Stimulated activated CD8-positive, alpha-beta memory T cell treated with anti-CD3 and anti-CD28 coated beads, Interleukin-12 subunit alpha, Interleukin-12 subunit beta, amount 100 ng/mL, for 1 hour (primary cell): ENCODE data around the gene PLD1.

Experiments used
- DNase-seq: peaks from one replicate; pipeline ENCODE4 v3.0.0-alpha.2; 2020; ENCODE audit warnings: low read depth

The PLD1 gene

DNA sequence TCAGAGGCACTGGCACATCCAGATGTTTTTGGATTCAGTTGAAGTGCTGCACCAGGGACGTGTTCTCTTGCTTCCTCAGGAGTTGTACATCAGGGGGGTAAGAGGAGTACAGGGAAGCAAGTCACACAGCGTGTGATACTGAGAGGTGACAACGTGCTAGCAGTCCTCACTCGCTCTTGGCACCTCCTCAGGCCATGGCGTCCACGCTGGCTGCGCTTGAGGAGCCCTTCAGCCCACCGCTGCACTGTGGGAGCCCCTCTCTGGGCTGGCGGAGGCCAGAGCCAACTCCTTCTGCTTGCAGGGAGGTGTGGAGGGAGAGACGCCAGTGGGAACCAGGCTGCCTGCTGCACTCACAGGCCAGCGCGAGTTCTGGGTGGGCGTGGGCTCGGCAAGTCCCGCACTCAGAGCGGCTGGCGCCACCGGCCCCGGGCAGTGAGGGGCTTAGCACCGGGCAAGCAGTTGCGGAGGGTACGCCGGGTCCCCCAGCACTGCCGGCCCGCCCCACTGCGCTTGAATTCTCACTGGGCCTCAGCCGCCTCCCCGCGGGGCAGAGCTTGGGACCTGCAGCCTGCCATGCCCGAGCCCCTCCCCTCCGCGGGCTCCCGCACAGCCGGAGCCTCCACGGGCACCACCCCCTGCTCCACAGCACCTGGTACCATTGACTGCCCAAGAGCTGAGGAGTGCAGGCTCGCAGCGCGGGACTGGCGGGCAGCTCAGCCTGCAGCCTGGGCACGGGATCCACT lies 64.5 kb downstream of the PLD1 start:
- no peak for DNase-seq

DNA sequence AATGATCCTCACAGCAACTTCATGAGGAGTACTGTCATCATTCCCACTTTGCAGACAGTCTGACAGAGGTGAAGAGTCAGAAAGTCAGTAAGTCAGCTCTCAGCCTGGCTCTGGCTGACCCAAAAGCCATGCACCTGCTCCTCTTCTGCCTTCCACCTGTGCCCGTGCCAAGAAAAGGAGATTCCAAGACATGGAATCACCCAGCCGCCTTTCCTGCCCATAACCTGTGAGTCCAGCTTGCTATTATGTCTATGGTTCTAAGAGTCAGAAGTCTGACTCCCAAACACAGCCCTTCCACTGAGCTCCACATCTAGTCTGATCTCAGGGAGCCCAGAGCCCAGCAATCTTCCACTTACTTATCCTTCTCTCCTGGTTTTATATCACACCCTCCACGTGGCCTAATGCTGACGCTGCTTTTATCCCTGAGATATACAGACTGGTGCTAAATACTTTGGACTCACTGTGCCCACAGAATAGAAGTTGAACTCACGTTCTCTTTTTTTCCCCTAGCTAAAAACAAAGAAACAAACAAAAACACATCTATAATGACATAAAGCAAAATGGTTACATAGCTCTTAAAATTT lies 66.0 kb downstream of the PLD1 start:
- no peak for DNase-seq

DNA sequence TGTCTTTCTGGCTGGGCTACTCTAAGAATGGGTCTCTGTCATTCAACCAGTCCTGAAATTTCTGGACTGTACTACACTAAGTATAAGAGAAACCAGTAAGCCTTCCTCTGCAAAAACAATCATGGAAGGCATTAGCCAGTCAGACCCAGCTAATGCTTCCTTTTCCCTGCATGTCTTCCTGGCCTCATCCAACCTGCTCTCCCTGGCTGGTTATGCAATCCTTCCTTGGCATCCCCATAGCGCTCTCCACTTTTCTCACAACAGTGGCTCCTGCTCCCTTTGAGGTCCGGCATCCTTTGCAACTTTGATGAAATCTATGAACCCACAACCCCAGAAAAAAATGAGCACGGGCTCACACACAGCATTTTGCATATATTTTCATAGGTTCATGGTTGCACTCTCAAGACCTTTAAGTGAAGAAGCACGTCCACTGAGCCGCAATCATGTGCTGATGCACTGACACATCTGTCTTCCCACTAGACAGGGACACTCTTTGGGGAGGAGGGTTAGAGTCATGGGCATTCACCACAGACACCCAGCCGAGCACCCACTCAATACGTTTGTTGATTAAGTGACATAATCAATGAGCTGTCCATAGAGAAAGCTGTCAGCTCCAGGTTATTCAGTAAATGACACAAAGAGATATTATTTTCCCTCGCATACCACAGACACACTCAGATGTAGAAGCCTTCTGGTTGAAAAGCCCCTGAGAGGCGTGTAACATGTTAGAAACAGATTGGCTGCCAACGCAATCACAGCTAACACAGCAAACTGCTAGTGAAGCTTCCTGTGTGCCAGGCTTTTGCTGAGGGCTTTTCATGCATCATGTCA lies 66.7 kb downstream of the PLD1 start:
- no peak for DNase-seq

DNA sequence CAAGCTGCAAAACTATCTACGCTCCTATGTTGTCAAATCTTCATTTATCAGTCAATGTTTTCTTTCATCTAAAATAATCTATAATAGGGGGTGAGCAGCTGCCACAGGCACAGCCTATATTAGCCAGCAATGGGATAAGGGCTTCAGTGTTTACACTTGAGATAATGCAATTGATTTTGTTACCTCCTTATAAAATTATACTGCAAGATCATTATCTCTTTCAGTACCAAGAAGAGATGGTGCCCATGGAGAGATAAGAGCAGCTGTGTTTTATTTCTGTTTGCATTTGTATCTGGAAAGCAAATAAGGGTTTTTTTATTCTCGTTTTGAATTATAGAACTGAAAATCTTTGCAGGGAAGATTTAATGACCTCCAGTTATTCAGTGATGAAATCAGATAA lies 68.9 kb downstream of the PLD1 start:
- DNase-seq: no peak

DNA sequence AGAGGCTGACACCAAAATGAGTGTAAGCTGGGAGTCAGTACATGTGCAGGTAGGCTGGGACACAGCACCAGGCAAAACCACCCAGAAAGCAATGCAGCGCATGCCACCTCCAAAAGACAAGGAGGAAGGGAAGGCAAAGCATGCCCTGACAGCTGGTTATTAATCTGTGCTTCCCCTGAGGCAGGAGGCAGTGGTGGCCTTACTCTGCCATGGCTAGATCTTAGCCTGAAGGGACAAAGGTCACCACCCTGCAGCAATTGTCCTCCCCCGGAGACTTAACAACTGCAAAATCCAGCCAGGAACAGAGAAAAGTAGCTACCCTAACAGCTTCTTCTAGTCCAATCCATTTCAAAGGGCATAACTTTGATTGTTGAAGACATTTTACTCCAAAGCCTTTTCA lies 73.7 kb downstream of the PLD1 start:
- DNase-seq: no peak

DNA sequence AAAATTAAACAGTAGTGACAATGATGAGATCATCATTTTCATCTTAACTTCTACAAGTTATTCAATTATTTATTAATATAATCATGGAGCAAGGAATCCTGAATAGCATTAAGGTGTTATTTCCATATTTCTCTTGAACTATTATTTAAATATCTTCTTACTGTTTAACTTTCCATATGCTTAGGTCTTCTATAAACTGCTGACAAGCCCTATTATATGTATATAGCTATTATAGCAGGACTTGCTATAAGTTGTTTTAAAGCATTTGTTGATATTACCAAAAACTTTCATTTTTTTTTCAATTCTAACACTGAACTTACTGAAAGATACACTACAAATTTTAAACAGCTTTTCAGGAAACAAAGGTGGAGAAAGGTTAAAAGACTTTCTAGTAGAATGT lies 76.7 kb downstream of the PLD1 start:
- DNase-seq: no peak

DNA sequence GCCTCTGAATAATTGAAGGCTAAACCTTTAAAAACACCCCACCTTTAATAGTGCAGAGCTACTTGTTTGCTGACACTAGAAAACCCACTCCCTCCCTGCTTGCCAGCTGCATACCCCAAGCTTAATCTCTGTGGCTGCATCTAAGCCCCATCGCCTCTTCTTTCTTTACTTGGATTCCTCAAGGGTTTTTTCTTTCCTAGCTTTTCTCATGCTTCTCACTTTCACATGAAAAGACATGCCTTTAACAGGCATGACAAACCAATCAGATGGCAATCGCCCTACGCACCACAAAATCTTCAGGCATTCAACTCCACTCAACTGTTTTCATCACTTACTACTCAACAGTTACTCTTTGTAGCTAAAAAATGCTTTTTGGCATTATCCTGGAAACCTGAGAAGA lies 77.5 kb downstream of the PLD1 start:
- DNase-seq: no peak

DNA sequence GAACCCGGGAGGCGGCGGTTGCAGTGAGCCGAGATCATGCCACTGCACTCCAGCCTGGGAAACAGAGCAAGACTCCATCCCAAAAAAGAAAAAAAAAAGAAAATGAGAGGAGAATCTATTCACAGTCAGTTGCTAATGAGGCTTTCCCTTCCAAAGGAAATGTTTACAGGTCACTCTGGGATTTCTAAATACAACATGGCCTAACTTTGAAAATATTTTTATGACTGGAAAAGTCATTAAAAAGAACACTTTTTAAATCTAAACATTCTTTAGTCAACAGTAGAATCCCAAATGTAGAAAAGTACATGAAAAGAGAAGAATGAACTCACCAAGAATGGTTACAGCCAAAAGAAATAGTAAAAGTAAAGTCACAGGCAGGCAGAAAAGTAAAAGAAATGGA lies 78.6 kb downstream of the PLD1 start:
- DNase-seq: no peak

DNA sequence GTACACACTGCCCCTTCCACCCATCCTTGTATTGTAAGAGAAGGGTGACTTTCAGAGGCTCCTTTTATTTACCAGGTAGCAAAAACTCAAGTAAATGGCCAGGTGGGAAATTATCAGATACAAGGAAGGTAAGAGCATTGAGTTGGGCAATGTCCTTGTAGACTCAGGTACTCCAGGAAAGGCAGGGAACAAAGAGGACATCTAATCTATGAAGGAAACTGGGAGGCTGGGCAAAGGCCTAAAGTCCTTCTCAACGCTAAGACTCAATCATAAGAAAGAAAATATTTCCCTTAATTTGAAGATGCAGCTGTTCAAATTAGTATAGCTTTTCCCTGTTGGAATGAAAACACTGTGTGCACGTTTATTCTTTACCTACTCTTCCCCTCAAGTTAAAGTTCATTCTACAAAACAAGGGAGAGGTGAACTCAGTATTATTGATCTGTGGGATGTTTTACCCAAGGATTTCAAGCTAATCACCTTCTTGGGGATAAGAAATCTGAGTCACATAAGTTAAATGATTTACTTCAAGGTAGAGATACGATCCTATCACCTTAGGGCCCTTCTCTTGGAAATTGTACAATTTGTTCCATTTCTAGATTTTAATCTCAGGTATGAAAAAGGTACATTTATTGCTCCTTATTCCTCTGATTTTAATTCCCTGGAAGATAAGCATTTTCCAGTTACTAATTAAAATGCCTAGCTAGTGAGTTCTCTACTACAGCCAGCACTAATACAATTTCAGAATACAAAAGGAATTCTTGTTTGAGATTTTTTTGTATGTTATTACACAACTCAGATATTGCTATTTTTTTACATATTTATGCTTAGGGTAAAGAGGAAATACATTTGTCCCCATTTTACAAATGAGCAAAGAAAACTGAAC lies 80.6 kb downstream of the PLD1 start:
- no peak for DNase-seq

DNA sequence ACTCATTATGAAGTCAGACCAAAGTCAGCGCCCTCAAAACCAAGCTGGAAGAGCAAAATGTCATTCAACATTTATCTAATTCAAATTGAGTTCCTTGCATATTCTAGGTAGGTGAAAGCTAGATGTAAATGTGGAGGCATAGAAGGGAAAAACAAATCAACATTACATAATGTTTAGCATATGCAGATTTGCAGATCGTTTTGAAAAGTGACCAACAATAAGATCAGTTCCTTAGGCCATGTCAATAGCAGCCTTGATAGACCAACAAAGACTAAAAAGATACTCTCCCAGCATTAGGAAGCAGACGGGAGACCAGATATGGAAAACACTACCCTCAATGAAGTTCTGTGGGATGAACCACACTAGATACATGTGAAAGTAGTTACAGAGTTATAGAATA lies 83.0 kb downstream of the PLD1 start:
- no peak for DNase-seq

DNA sequence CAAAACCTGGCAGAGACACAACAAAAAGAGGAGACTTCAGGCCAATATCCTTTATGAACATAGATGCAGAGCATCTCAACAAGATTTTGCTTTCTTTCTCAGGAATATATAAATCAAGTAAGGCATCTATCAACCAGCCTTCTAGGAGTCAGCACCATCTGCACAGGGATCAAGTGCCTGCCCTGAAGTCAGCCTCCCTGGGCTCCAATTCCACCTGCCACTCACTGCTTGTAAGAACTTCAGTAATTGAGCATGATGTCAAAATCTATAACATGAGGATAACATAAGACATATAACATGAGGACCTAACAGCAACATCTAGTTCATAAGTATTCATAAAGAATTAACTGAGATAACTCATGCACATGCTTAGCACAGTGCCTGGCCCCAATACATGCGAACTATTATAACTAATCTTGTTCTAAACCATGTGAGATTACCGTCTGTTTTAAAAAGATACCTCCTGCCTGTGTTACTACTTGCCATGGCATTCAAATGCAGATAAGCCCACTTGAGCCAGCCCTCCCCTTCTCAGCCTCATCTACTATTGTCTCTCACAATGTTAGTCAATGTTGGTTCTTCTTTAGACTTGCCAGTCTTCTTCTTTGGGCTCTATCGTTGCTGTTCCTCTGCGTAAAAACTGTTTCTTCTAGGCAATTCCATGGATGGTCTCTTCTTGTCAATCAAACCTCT lies 91.6 kb downstream of the PLD1 start:
- DNase-seq: no peak

DNA sequence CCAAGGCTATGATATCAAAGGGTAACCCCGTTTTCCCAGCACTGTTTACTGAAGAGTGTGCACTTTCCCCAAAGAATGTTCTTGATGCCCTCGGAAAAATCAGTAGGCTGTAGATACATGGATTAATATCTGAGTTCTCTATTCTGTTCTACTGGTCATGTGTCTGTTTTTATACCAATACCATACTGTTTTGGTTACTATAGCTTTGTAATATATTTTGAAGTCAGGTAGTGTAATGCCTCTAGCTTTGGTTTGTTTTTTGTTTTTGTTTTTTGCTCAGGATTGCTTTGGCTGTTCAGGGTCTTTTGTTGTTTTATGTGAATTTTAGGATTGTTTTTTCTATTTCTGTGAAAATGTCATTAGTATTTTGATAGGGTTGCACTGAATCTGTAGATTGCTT lies 95.1 kb downstream of the PLD1 start:
- no peak for DNase-seq

DNA sequence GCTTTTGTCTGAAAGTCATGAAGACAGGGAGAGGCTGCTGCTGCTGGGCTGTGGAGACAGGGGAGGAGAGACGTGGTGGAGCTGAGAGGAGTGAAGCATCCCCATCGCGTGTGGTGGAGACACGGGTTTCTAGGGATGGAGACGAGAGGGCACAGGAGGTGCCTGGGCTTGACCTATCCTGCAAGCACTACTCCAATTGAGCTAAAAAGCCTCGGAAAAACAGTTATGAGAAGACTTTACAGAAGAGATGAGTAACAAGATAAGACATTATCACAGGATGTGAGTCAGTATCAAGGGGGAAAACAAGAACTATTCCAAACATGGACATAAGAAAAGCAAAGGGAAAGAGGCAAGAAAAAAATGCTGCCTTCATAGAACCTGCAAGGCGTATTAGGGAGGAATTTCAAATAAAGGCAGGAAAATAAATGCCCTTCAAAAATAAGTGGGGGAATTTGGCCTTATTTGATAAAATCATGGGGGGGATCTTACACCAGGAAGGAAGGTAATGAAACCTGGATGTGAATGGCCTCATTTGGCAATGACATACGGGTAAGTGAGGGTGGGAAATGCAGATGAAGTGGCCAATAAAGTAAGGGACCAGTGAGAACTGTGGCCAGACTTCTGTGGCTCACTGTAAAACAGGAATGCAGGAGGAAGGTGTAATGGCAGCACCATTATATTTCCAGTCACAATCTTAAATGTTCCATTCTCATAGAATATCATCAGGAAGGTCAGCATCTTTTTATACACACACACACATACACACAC lies 97.9 kb downstream of the PLD1 start:
- no peak for DNase-seq

DNA sequence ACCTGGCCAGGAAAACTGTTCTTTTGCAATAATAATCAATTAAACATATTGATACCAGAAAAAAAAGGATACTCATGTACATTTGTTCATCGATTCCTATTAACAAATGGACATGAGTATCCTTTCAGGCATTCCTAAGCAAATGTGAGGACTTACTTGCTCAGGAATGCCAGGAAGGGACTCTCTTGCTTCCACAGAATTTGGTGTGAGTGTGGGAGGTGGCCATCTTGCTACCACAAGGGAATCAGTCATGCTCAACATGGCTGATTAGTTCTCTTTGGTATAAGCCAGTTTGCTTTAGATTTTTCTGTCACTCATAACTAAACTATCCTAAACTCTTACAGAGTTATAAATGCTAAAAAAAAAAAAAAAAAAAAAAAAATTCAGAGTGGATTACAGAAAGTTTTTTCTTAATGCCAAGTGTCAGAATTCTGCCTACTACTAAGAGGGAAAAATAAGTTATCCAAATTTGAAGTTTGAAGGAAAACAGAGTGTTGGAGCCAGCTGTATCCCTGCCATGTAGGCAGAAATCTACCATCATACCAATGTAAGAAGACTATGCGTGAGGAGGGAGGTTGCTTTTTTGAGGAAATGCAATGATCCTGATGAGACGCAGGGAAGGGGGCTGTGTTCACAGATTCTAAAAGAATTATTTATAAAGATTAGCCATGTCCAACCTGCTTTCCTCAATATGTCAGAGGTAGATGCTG lies 98.7 kb downstream of the PLD1 start:
- DNase-seq: no peak

DNA sequence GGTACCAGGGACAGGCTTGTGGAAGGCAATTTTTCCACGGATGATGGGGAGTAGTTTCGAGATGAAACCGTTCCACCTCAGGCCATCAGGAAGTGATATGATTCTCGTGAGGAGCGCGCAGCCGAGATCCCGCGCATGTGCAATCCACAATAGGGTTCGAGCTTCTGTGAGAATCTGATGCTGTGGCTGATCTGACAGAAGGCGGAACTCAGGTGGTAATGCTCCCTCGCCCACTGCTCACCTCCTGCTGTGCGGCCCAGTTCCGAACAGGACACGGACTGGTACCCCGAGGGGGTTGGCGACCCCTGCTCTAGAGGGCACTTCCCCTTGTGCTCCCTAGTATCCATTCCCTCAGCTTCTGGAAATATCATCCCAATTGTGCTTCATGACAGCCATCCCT lies 99.9 kb downstream of the PLD1 start:
- no peak for DNase-seq

DNA sequence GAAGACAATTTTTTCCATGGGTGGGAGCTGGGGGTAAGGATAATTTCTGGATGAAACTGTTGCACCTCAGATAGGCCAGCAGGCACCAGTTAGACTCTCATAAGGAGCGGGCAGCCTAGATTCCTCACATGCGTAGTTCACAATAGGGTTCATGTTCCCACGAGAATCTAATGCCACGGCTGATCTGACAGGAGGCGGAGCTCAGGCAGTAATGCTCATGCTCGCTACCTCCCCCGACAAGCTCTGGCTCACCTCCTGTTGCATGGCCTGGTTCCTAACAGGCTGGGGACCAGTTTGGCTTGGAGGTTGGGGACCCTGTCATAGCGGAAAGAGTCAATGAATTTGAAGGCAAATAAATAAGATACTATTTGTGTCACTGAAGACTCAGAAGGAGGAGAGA lies 105.5 kb downstream of the PLD1 start:
- no peak for DNase-seq

DNA sequence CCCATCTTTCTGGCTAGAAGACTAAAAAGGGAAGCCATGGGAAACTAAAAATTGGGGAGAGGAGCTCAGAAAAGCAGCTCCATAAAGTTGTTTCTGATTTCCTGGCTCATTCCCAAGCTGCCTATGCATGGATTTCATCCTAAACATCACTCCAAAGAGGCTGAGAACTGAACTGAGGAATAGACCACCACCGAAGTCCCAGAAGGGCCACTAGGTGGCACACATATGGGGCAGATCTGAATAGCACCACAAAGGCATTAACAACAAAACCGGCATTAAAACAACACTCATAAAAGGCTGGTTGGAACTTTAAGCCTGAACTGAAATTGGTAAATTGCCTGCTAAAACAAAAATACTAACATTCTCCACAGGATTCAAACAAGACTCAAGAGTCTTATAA lies 106.3 kb downstream of the PLD1 start:
- DNase-seq: no peak

DNA sequence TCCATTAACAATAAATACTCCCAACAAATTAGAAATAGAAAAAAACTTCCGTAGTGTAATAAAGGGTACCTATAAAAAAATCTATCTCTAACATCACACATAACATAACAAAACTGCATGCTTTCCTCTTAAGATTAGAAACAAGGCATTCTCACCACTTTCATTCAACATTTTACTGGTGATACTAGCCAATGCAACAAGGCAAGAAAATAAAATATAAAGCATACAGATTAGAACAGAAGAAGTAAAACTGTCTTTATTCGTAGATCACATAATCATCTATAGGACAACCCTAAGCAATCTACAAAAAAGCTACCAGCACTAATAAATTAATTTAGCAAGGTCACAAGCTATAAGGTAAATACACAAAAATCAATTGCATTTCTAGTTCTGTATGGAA lies 107.1 kb downstream of the PLD1 start:
- no peak for DNase-seq

DNA sequence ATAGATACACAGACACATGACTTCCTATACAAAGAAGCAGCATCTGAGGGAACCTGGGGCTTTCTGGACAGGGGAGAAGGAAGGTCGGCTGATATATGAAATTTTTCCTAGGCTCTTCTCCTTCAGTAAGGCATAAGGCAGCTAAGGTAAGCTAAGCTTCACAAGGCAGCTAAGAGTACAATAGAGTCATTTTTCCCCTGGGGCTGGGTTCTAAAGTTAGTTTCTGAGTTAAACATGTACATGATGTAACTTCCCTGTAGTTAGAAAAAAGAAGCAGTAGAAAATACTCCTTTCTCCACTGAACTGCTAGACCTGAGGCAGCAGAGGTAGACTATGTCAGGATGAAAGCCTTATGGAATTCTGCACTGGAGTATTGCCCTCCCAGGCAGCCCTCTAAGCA lies 109.6 kb downstream of the PLD1 start:
- no peak for DNase-seq

DNA sequence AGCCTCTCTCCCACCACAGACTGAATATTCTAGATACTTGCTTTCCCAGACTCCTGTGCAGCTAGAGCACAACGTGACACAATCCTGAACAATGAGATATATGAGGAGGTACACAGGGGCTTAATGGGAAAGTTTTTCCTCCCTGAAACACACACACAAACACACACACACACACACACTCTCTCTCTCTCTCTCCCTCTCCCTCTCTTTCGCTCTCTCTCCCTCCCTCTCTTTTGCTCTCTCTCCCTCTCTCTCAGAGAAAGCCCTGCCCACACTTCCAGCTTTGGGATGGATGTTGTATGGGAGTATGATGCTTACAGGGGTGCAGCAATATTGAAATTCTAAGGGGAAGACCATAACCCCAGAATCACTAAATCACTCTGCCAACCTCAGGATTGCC lies 110.1 kb downstream of the PLD1 start:
- DNase-seq: no peak
